Ascending aorta (tissue), 2 donors: ENCODE measurements around the gene B9D2. TPM values are rescaled to one million over a fixed set of nuclear protein-coding genes. Genes with fewer than 3 reads are reported as not detected.
A peak's percentile ranks its signal among the peaks of the same experiment; 100 is the strongest.

Source experiments
- DNase-seq, 2 donors: peaks; one replicate each; pipeline ENCODE4 v3.0.0-alpha.2; 2019; ENCODE audit warnings: low spot score in 2 of 2
- H3K27ac ChIP-seq, 2 donors: fragments of 200-600 bp; sonication (generic); one replicate each; pipeline ENCODE4 v1.5.1; 2016 to 2017; ENCODE audit warnings: mild to moderate bottlenecking in 1 of 2
- H3K27me3 ChIP-seq: fragments of 200-600 bp; sonication (generic); one replicate; pipeline ENCODE4 v1.5.1; 2017
- H3K36me3 ChIP-seq, 2 donors: fragments of 200-600 bp; sonication (generic); one replicate each; pipeline ENCODE4 v1.5.1; 2016
- H3K4me1 ChIP-seq, 2 donors: fragments of 200-600 bp; sonication (generic); one replicate each; pipeline ENCODE4 v1.5.1; 2016 to 2017; ENCODE audit warnings: mild to moderate bottlenecking in 1 of 2
- H3K4me3 ChIP-seq, 2 donors: fragments of 200-600 bp; sonication (generic); one replicate each; pipeline ENCODE4 v1.5.1; 2016 to 2017; ENCODE audit warnings: mild to moderate bottlenecking in 1 of 2
- H3K9me3 ChIP-seq, 2 donors: fragments of 200-600 bp; sonication (generic); one replicate each; pipeline ENCODE4 v1.5.1; 2016
- CTCF ChIP-seq, 3 experiments: fragments of 200-600 bp in 2 of 3; fragments of 450-650 bp in 1 of 3; sonication (generic) in 2 of 3; IDR thresholded peaks; one replicate each; pipeline ENCODE4 v1.5.1; 2016 to 2019; ENCODE audit warnings: antibody characterized with exemption in 3 of 3, mild to moderate bottlenecking in 1 of 3, moderate library complexity in 1 of 3
- intact Hi-C: fragments of 100-400 bp; cut with DNase I; formaldehyde crosslinking; loops from one replicate; pipeline ENCODE4 v1.15.1; 2023
- total RNA-seq: library from RNA; depleted of rRNA; stranded (reverse); fragments of >200 nt; gene quantifications from one replicate; pipeline ENCODE4 v1.1.0, GENCODE V29; 2016

B9D2 gene
- total RNA-seq, 1 donor from 2014 or later = 17.5 TPM

- TF ChIP-seq CTCF (IDR thresholded peaks at IDR 0.05) = no peak
- H3K36me3 ChIP-seq = peaks cover 20 to 28% of the 10 kb centered on the region in 2 donors
- H3K4me3 ChIP-seq = peak overlapping the region; percentile 29 to 62
- intact Hi-C loops = loop anchor here (1.0 to 5.0 kb wide), 2 partner anchors 28 to 102 kb away; partner anchors contain the start of genes B3GNT8 and TGFB1
- no peaks in the 10 kb centered on the region for H3K27me3 ChIP-seq
- no peaks in the 10 kb centered on the region for H3K9me3 ChIP-seq
- peak overlapping the region; percentile 85 to 97 for H3K27ac ChIP-seq
- peak; percentile 58 to 88 for DNase-seq
- H3K4me1 ChIP-seq = peaks cover 37 to 64% of the 10 kb centered on the region in 2 donors
These were observed 38.9 kb downstream of the B9D2 start for GRCh38 chr19:41324921-41325639.

GRCh38 chr19:41324231-41324702 lies 39.7 kb downstream of the B9D2 start:
- Histone ChIP-seq H3K4me1 (peaks cover 37 to 64% of the 10 kb centered on the region in 2 donors), H3K36me3 (peaks cover 26 to 30% of the 10 kb centered on the region in 2 donors), H3K27me3 (no peaks in the 10 kb centered on the region), H3K27ac (peak overlapping the region; percentile 85 to 97), H3K9me3 (no peaks in the 10 kb centered on the region), H3K4me3 (no peak overlapping the region)
- no peak for DNase-seq
- intact Hi-C loops = loop anchor here (5.0 kb wide), 1 partner anchor 103 kb away; the partner anchor contains the start of gene B3GNT8
- TF ChIP-seq CTCF (IDR thresholded peaks at IDR 0.05) = no peak

GRCh38 chr19:41323430-41324125 lies 40.4 kb downstream of the B9D2 start:
- H3K27me3 ChIP-seq = no peaks in the 10 kb centered on the region
- H3K36me3 ChIP-seq = peaks cover 25 to 30% of the 10 kb centered on the region in 2 donors
- H3K4me1 ChIP-seq = peaks cover 37 to 64% of the 10 kb centered on the region in 2 donors
- no peaks in the 10 kb centered on the region for H3K9me3 ChIP-seq
- no peak for TF ChIP-seq CTCF (IDR thresholded peaks at IDR 0.05)
- H3K4me3 ChIP-seq = no peak overlapping the region
- peak overlapping the region; percentile 85 to 97 for H3K27ac ChIP-seq
- peak; percentile 75 to 91 for DNase-seq
- intact Hi-C loops = loop anchor here (1.0 to 5.0 kb wide), 2 partner anchors 14 to 104 kb away; partner anchors contain the start of gene B3GNT8

- intact Hi-C loops = loop anchor here (1.0 to 5.0 kb wide), 2 partner anchors 14 to 104 kb away; partner anchors contain the start of gene B3GNT8
- DNase-seq = no peak
- H3K36me3 ChIP-seq = peaks cover 30 to 35% of the 10 kb centered on the region in 2 donors
- no peaks in the 10 kb centered on the region for H3K9me3 ChIP-seq
- H3K27ac ChIP-seq = peak overlapping the region; percentile 85 to 97
- peaks cover 36 to 64% of the 10 kb centered on the region in 2 donors for H3K4me1 ChIP-seq
- no peak overlapping the region for H3K4me3 ChIP-seq
- no peak for TF ChIP-seq CTCF (IDR thresholded peaks at IDR 0.05)
- H3K27me3 ChIP-seq = no peaks in the 10 kb centered on the region
These were observed 40.9 kb downstream of the B9D2 start for GRCh38 chr19:41323023-41323422.

GRCh38 chr19:41322451-41322850 lies 41.5 kb downstream of the B9D2 start:
- intact Hi-C loops = loop anchor here (5.0 kb wide), 1 partner anchor 105 kb away; the partner anchor contains the start of gene B3GNT8
- Histone ChIP-seq H3K36me3 (peaks cover 31 to 40% of the 10 kb centered on the region in 2 donors), H3K9me3 (no peaks in the 10 kb centered on the region), H3K27ac (peak overlapping the region; percentile 85 to 97), H3K4me3 (no peak overlapping the region), H3K4me1 (peaks cover 35 to 58% of the 10 kb centered on the region in 2 donors), H3K27me3 (no peaks in the 10 kb centered on the region)
- TF ChIP-seq CTCF (IDR thresholded peaks at IDR 0.05) = no peak
- DNase-seq = no peak
